22Rv1 (cell line): ENCODE results near the gene NOVA2.

ENCODE experiments used
- CTCF ChIP-seq: fragments of 450-650 bp; IDR thresholded peaks from 2 replicates; pipeline ENCODE4 v1.5.1; 2017; ENCODE audit warnings: mild to moderate bottlenecking
- ZFX ChIP-seq: fragments of 450-650 bp; IDR thresholded peaks from 2 replicates; pipeline ENCODE4 v1.6.1; 2017; ENCODE audit warnings: antibody characterized with exemption, borderline replicate concordance

- no peak for TF ChIP-seq CTCF
- no peak for TF ChIP-seq ZFX
These were observed 44.4 kb upstream of the NOVA2 start for GRCh38 chr19:46017874-46018675.
